Measurements from ENCODE around the gene GIPC3.
"Not testable (repeated sequence)": the region's sequence is repeated elsewhere in the genome, so short reads cannot be mapped to it uniquely, and the experiment has no call there.

Gene GIPC3

DNA sequence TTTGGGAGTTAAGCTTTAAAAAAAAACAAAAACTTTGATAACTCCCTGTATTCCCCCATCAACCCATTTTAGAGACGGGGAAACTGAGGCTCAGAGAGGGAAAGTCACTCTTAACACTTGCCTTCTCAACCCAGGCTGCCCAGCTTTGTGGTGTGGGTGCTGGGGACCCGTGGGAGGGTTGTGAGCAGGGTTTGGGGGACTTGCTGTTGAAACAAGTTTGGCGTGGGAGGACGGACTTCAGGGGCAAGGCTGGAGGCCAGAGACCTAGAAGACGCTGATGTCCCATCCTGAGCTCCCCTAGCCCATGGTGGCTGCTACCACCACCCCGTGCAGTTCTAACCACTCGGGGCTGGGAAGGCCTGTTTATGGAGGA, 42.1 kb downstream of the GIPC3 start:
- TF ChIP-seq, protein P1, sequence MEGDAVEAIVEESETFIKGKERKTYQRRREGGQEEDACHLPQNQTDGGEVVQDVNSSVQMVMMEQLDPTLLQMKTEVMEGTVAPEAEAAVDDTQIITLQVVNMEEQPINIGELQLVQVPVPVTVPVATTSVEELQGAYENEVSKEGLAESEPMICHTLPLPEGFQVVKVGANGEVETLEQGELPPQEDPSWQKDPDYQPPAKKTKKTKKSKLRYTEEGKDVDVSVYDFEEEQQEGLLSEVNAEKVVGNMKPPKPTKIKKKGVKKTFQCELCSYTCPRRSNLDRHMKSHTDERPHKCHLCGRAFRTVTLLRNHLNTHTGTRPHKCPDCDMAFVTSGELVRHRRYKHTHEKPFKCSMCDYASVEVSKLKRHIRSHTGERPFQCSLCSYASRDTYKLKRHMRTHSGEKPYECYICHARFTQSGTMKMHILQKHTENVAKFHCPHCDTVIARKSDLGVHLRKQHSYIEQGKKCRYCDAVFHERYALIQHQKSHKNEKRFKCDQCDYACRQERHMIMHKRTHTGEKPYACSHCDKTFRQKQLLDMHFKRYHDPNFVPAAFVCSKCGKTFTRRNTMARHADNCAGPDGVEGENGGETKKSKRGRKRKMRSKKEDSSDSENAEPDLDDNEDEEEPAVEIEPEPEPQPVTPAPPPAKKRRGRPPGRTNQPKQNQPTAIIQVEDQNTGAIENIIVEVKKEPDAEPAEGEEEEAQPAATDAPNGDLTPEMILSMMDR (IDR thresholded peaks at IDR 0.05; ENCODE audit: borderline replicate concordance, insufficient read depth, low read depth, low read length): no peak
- H3K4me3 ChIP-seq (ENCODE audit: low read depth, low read length): no peak overlapping the region

DNA sequence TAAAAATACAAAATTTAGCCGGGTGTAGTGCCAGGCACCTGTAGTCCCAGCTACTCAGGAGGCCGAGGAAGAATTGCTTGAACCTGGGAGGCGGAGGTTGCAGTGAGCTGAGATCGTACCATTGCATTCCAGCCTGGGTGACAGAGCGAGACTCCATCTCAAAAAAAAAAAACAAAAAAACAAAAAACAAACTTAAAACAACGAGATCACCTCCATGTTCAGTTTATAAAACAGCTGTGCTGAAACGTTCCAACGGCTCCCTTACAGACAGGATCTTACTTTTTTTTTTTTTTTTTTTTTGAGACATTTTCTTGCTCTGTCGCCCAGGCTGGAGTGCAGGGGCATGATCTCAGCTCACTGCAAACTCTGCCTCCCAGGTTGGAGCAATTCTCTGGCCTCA, 43.5 kb downstream of the GIPC3 start:
- not testable (repeated sequence) for H3K4me3 ChIP-seq (ENCODE audit: low read depth, low read length)

DNA sequence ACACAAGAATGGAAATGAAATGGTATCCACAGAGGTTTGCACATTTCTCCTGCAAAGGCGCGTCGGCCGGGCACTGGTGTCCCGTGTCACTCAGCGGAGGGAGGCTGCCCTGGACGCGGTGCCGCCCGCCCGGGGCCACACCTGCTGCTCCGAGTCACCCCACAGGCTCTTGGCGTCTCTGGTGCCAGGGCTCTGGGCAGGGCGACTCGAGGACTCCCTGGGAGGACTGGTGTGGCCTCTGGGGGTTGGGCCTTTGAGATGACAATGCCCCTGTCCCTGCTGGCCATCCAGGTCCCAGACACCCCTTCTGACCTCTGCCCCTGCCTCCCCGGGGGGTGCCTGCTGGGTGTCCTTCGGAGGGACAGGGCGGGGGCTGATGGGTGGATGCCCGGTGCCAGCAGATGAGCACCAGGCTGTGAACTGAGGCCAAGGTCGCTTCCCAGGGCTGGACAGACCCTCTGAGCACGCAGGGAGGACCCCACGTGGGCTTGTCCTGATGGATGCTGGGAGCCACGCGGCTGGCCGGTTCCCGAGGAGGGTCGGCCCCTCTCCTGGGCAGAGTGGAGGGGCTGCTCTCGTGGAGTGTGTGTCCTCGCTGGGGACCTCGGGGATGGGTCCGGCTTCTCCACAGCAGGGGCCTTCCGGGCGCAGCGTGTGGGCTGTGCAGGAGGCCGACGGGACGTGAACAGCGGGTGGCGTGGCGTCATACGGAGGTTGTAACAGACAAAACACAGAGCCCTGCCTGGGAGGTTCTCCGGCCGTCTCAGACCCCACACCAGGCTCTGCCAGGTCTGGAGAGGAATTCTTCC, 46.0 kb downstream of the GIPC3 start:
- TF ChIP-seq, protein P1 (IDR thresholded peaks at IDR 0.05; ENCODE audit: borderline replicate concordance, insufficient read depth, low read depth, low read length): no peak
- H3K4me3 ChIP-seq (ENCODE audit: low read depth, low read length): no peak overlapping the region

DNA sequence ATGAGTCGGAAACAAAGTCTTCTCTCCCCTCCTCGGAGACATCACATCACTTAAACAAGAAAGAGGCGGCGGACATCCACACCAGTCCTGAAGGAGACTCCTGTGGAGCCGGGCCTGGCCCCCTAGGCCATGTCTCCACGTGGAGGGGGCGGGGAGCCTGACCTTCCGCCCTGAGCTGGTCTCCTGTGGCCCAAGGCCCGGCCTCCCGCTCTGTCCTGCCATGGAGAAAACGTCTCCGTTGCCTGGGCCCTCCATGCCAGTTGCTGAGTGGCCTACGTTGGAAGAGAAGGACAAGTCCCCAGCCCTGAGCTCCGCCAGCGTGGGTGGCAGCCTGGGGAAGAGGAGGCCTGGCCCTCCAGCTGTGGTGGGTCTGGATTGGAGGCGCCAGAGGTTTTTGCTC, 46.8 kb downstream of the GIPC3 start:
- TF ChIP-seq, protein P1 (IDR thresholded peaks at IDR 0.05; ENCODE audit: borderline replicate concordance, insufficient read depth, low read depth, low read length): no peak
- no peak overlapping the region for H3K4me3 ChIP-seq (ENCODE audit: low read depth, low read length)

DNA sequence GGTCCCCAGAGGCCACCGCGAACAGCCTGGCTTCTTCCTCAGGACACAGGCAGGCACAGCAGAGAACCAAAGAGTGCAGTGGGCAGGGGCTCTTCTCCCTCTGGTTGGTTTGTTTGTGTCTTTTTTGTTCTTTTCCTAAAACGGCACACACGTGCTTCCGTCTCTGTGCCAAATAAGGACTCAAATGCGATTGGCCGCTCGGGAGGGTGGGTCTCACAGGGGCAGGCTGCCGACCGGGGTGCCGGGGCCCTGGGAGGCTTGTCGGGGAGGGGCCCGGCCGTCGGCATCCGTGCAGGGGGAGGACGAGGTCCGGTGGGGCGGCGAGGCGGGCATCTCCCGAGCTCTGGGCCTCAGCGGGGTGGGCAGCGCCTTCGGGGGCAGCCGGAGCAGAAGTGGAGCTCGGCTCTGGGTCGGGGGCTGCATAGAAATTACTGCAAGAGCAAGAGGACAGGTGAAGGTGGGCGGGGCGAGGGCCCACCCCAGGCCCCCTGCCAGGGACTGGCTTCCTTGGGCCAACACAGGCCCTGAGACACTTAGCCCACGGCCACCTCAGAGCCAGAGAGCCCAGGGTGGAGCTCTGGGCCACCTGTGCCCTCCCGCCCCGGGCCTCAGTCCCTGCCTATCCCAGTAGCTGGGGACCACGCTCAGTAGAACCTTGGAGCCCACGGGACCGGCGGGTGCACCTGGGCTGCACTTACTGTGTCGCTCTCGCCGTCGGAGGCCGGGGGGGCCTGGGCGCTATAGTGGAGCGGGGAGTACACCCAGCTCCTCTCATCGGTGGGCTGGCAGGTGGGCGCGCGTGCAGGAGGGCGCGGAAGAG, 47.7 kb downstream of the GIPC3 start:
- no peak overlapping the region for H3K4me3 ChIP-seq (ENCODE audit: low read depth, low read length)
- TF ChIP-seq, protein P1 (IDR thresholded peaks at IDR 0.05; ENCODE audit: borderline replicate concordance, insufficient read depth, low read depth, low read length): no peak

DNA sequence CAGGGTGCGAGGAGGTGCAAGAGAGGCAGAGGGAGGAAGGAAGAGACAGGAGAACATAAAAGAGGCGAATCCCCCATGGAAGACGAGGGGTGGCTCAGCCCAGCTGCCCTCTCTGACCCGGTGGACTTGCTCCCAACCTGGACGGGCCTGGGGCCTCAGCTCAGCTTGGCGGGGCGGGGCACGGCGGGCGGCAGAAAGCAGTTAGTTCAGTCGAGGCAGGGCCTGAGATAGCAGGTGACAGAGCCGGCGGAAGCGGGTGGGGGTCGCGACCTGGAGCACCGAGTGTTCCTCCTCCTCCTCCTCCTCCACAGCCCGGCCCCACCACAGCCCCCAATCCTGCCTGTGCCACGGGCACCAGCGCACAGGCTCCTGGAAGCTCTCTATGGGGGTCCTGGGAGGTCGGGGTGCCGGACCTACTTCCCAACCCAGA, 48.3 kb downstream of the GIPC3 start:
- TF ChIP-seq, protein P1 (IDR thresholded peaks at IDR 0.05; ENCODE audit: borderline replicate concordance, insufficient read depth, low read depth, low read length): no peak
- H3K4me3 ChIP-seq (ENCODE audit: low read depth, low read length): no peak overlapping the region

DNA sequence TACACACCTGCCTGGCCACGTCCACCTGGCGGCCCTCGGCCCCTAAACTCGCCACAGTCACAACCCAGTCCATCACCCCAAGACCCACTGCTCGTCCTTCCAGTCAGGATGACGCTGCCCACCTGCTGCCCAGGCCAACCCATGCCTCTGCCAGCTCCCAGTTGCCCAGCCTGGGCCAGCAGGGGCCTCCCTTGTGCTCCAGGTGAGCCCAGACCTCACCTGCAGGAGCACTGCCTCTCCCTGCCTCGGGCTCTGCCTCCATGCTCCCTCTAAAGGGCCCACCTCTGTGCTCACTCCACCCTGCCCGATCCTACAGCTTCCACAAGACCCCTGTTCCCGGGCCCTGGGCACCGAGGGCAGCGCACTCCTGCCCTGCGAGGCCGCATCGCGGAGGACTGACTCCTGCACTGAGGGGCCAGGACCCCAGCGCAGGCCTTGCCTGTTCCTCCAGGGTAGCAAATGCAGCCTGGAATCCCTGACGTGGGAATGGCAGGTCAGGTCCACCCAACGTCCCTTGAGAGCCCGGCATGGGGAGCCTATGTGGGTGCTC, 49.3 kb downstream of the GIPC3 start:
- TF ChIP-seq, protein P1 (IDR thresholded peaks at IDR 0.05; ENCODE audit: borderline replicate concordance, insufficient read depth, low read depth, low read length): no peak

More for the DNA sequence above, 49.3 kb downstream of the GIPC3 start:
- no peak overlapping the region for H3K4me3 ChIP-seq (ENCODE audit: low read depth, low read length)
